Mucosa of rectum (tissue), 2 donors: ENCODE data around the gene DENND5A.
"Not testable (repeated sequence)": the region's sequence is repeated elsewhere in the genome, so short reads cannot be mapped to it uniquely, and the experiment has no call there.

Experiments
- H3K27ac ChIP-seq, 2 donors: one replicate each; pipeline ENCODE4 v1.7.0; 2013; ENCODE audit warnings: inconsistent platforms in 2 of 2, low read depth in 2 of 2, low read length in 2 of 2
- H3K27me3 ChIP-seq, 2 donors: one replicate each; pipeline ENCODE4 v1.7.0; 2013; ENCODE audit warnings: low read length in 2 of 2; ENCODE audit not compliant: control insufficient read depth in 2 of 2, insufficient read depth in 2 of 2
- H3K36me3 ChIP-seq, 2 donors: one replicate each; pipeline ENCODE4 v1.7.0; 2013; ENCODE audit warnings: low read length in 2 of 2; ENCODE audit not compliant: control insufficient read depth in 2 of 2, insufficient read depth in 2 of 2
- H3K4me1 ChIP-seq, 2 donors: one replicate each; pipeline ENCODE4 v1.7.0; 2013; ENCODE audit warnings: low read length in 2 of 2, mild to moderate bottlenecking in 1 of 2; ENCODE audit not compliant: control insufficient read depth in 2 of 2, insufficient read depth in 2 of 2
- H3K4me3 ChIP-seq, 2 donors: one replicate each; pipeline ENCODE4 v1.7.0; 2013; ENCODE audit warnings: low read length in 2 of 2
- H3K9ac ChIP-seq, 2 donors: one replicate each; pipeline ENCODE4 v1.7.0; 2013; ENCODE audit warnings: low read length in 2 of 2, low read depth in 1 of 2, mild to moderate bottlenecking in 1 of 2
- H3K9me3 ChIP-seq, 2 donors: one replicate each; pipeline ENCODE4 v1.7.0; 2013; ENCODE audit warnings: low read length in 2 of 2; ENCODE audit not compliant: control insufficient read depth in 2 of 2
- donor health status: healthy.
- donor health status: Normal muscosa, but diverticular disease.

DENND5A gene

GRCh38 chr11:9201372-9202162, 63.6 kb downstream of the DENND5A start:
- no peaks in the 10 kb centered on the region for H3K27me3 ChIP-seq
- no peaks in the 10 kb centered on the region for H3K9me3 ChIP-seq
- no peak overlapping the region for H3K4me3 ChIP-seq
- H3K36me3 ChIP-seq = no peaks in the 10 kb centered on the region
- H3K9ac ChIP-seq = no peak overlapping the region
- H3K4me1 ChIP-seq = no peaks in the 10 kb centered on the region
- H3K27ac ChIP-seq = no peak overlapping the region

GRCh38 chr11:9200471-9200870, 64.7 kb downstream of the DENND5A start:
- H3K9ac ChIP-seq = no peak overlapping the region
- no peaks in the 10 kb centered on the region for H3K36me3 ChIP-seq
- H3K27me3 ChIP-seq = no peaks in the 10 kb centered on the region
- no peaks in the 10 kb centered on the region for H3K4me1 ChIP-seq
- no peak overlapping the region for H3K4me3 ChIP-seq
- no peak overlapping the region for H3K27ac ChIP-seq
- no peaks in the 10 kb centered on the region for H3K9me3 ChIP-seq

- Histone ChIP-seq H3K4me1 (no peaks in the 10 kb centered on the region), H3K9me3 (no peaks in the 10 kb centered on the region), H3K9ac (no peak overlapping the region), H3K4me3 (no peak overlapping the region), H3K27me3 (no peaks in the 10 kb centered on the region), H3K27ac (no peak overlapping the region), H3K36me3 (no peaks in the 10 kb centered on the region)
Measured at GRCh38 chr11:9193316-9193715, 71.8 kb downstream of the DENND5A start.

GRCh38 chr11:9192561-9192960, 72.6 kb downstream of the DENND5A start:
- Histone ChIP-seq H3K4me1 (no peaks in the 10 kb centered on the region), H3K27ac (no peak overlapping the region), H3K36me3 (no peaks in the 10 kb centered on the region), H3K4me3 (no peak overlapping the region), H3K9me3 (no peaks in the 10 kb centered on the region), H3K27me3 (no peaks in the 10 kb centered on the region), H3K9ac (no peak overlapping the region)

DNA sequence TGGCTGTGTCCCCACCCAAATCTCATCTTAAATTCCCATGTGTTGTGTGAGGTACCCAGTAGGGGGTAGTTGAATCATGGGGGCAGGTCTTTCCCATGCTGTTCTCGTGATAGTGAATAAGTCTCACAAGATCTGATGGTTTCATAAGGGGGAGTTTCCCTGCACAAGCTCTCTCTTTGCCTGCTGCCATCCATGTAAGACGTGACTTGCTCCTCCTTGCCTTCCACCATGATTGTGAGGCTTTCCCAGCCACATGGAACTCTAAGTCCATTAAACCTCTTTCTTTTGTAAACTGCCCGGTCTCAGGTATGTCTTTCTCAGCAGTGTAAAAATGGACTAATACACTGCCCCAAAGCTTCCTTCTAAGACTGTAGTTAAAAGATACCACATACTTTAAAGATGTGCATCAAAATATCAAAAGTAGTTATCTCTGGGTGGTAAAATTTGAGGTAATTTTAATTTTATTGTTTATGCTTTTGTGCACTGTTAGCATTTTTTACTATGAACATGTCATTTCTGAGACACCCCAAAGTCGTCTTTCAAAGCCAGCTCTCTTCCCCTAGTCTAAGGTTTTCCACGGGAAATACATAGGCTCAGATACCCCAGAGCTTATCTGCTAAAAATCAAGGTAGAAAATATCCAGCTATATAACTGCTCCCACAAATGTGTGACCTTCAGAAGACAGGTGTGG, 74.7 kb downstream of the DENND5A start:
- not testable (repeated sequence) for H3K27ac ChIP-seq, H3K36me3 ChIP-seq, H3K4me1 ChIP-seq, H3K9me3 ChIP-seq, H3K27me3 ChIP-seq, H3K9ac ChIP-seq, H3K4me3 ChIP-seq

DNA sequence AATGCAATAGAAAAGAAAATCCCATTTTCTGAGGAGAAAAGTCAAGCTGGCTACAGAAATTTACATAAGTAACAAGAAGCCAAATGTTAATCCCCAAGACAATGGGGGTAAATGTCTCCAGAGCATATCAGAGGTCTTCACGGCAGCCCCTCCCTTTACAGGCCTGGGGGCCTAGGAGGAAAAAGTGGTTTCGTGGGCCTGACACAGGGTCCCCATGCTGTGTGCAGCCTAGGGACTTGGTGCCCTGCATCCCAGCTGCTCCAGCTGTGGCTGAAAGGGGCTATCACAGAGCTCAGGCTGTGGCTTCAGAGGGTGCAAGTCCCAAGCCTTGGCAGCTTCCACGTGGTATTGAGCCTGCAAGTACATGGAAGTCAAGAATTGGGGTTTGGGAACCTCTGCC, 76.3 kb downstream of the DENND5A start:
- not testable (repeated sequence) for H3K4me1 ChIP-seq, H3K27ac ChIP-seq, H3K4me3 ChIP-seq, H3K9ac ChIP-seq, H3K36me3 ChIP-seq, H3K27me3 ChIP-seq, H3K9me3 ChIP-seq

- H3K9me3 ChIP-seq = no peaks in the 10 kb centered on the region
- no peak overlapping the region for H3K9ac ChIP-seq
- H3K4me1 ChIP-seq = no peaks in the 10 kb centered on the region
- H3K27me3 ChIP-seq = no peaks in the 10 kb centered on the region
- H3K27ac ChIP-seq = no peak overlapping the region
- H3K36me3 ChIP-seq = peaks cover 0 to 3% of the 10 kb centered on the region in 2 donors
- no peak overlapping the region for H3K4me3 ChIP-seq
Measured at GRCh38 chr11:9187616-9188015, 77.5 kb downstream of the DENND5A start.

GRCh38 chr11:9184516-9184915, 80.6 kb downstream of the DENND5A start:
- Histone ChIP-seq H3K36me3 (peaks cover 0 to 5% of the 10 kb centered on the region in 2 donors), H3K4me3 (no peak overlapping the region), H3K9me3 (no peaks in the 10 kb centered on the region), H3K9ac (no peak overlapping the region), H3K4me1 (no peaks in the 10 kb centered on the region), H3K27ac (no peak overlapping the region), H3K27me3 (no peaks in the 10 kb centered on the region)

GRCh38 chr11:9182180-9182871, 82.8 kb downstream of the DENND5A start:
- Histone ChIP-seq H3K27me3 (no peaks in the 10 kb centered on the region), H3K4me1 (no peaks in the 10 kb centered on the region), H3K27ac (no peak overlapping the region), H3K36me3 (peaks cover 0 to 5% of the 10 kb centered on the region in 2 donors), H3K9me3 (no peaks in the 10 kb centered on the region), H3K4me3 (no peak overlapping the region), H3K9ac (no peak overlapping the region)

DNA sequence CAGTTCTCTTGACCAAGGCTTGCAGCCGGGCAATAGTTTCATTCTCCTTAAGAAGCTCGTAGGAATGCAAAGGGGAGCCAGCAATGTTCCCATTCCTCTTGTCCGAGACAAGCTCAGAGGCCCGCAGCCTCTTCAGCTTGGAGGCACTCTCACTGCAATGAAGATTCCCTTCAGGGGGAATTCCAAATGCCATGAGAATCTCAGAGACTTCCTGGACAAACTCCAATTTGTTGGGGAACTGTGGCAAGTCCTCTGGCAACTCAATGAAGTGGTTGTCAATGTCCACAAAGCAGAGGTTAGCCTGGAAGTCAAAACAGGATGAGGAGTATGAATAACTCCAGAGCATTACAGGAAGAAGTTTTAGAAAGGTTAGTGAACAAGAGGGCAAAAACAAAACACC, 84.4 kb downstream of the DENND5A start:
- Histone ChIP-seq H3K36me3 (peaks cover 0 to 5% of the 10 kb centered on the region in 2 donors), H3K9me3 (no peaks in the 10 kb centered on the region), H3K9ac (no peak overlapping the region), H3K27me3 (no peaks in the 10 kb centered on the region), H3K4me1 (no peaks in the 10 kb centered on the region), H3K27ac (no peak overlapping the region), H3K4me3 (no peak overlapping the region)
